A549 (cell line): ENCODE data around the gene EDN2. TPM values are rescaled to one million over a fixed set of nuclear protein-coding genes. Genes with fewer than 3 reads are reported as not detected.

ENCODE experiments used
- ATAC-seq, 2 experiments: fragments of 200-7000 bp in 1 of 2; fragments of >200 bp in 1 of 2; cut with Nextera tagmentation in 1 of 2; cut with Tn5 transposase in 1 of 2; 3 replicates each; pipeline versions ENCODE4 v1.8.0 to v1.9.1; 2018 to 2020; ENCODE audit warnings: mild to moderate bottlenecking in 1 of 2, moderate library complexity in 1 of 2
- CTCF ChIA-PET: fragments of 300-600 bp; sonication (Branson Sonifier 250); formaldehyde crosslinking; extraction: SDS; loops from one replicate; lab custom pipeline; 2021; ENCODE audit warnings: antibody characterized with exemption, inconsistent platforms; lab: Yijun Ruan, JAX
- POLR2A ChIA-PET: fragments of 350-600 bp; formaldehyde crosslinking; extraction: SDS; loops from one replicate; lab custom pipeline; 2021; ENCODE audit warnings: antibody characterized with exemption, inconsistent platforms; lab: Yijun Ruan, JAX
- DNase-seq, 2 experiments: peaks; one replicate each; pipeline versions ENCODE4 v3.0.0 to v3.0.0-alpha.2; 2011 to 2016; ENCODE audit warnings: low read depth in 1 of 2, low spot score in 1 of 2
- FAIRE-seq: peaks from 2 replicates; lab custom pipeline; 2011; peaks lifted over from hg19 to GRCh38; lab: Jason Lieb, UNC
- H3K27ac ChIP-seq, 2 experiments: fragments of >200 bp; sonication (Bioruptor Twin); formaldehyde crosslinking; 3 replicates each; pipeline ENCODE4 v1.5.1; 2016 to 2017
- H3K4me1 ChIP-seq: fragments of >200 bp; sonication (Bioruptor Twin); formaldehyde crosslinking; 3 replicates; pipeline ENCODE4 v1.6.1; 2016
- H3K4me2 ChIP-seq: fragments of >200 bp; sonication (Bioruptor Twin); formaldehyde crosslinking; 3 replicates; pipeline ENCODE4 v1.6.1; 2016
- H3K4me3 ChIP-seq: fragments of >200 bp; sonication (Bioruptor Twin); formaldehyde crosslinking; 3 replicates; pipeline ENCODE4 v1.5.1; 2016
- H3K9me3 ChIP-seq: fragments of >200 bp; sonication (Bioruptor Twin); formaldehyde crosslinking; 3 replicates; pipeline ENCODE4 v1.6.1; 2016
- CBX8 ChIP-seq: fragments of 200-600 bp; sonication (generic); IDR thresholded peaks from 2 replicates; pipeline ENCODE4 v1.6.1; 2016
- CEBPB ChIP-seq, 2 experiments: fragments of >200 bp in 1 of 2; sonication (Bioruptor Twin) in 1 of 2; formaldehyde crosslinking in 1 of 2; IDR thresholded peaks; 2 replicates each; pipeline ENCODE4 v1.6.1; 2012 to 2016
- EHMT2 ChIP-seq: fragments of 200-600 bp; sonication (generic); IDR thresholded peaks from 2 replicates; pipeline ENCODE4 v1.6.1; 2016; ENCODE audit warnings: antibody characterized with exemption, low read depth, mild to moderate bottlenecking, moderate library complexity
- FOSL2 ChIP-seq, 2 experiments: fragments of 450-650 bp in 1 of 2; fragments of >200 bp in 1 of 2; sonication (Bioruptor Twin) in 1 of 2; formaldehyde crosslinking; IDR thresholded peaks; 2 replicates each; pipeline versions ENCODE4 v1.5.0 to v1.6.1; 2016 to 2020; ENCODE audit warnings: mild to moderate bottlenecking in 1 of 2, moderate library complexity in 1 of 2
- GATA3 ChIP-seq: IDR thresholded peaks from 2 replicates; pipeline ENCODE4 v1.6.1; 2012; ENCODE audit warnings: borderline replicate concordance
- HEYL ChIP-seq: fragments of 250-450 bp; sonication (Bioruptor Pico); IDR thresholded peaks from 2 replicates; pipeline ENCODE4 v1.8.0; 2021; ENCODE audit warnings: mild to moderate bottlenecking, moderate library complexity
- HOXA7 ChIP-seq: fragments of 250-450 bp; sonication (Bioruptor Pico); IDR thresholded peaks from 2 replicates; pipeline ENCODE4 v1.5.0; 2020; ENCODE audit warnings: mild to moderate bottlenecking, moderate library complexity
- JUNB ChIP-seq: fragments of >200 bp; sonication (Bioruptor Twin); formaldehyde crosslinking; IDR thresholded peaks from 2 replicates; pipeline ENCODE4 v1.6.1; 2016
- MAZ ChIP-seq: fragments of 150-350 bp; IDR thresholded peaks from 2 replicates; pipeline ENCODE4 v1.6.1; 2014; ENCODE audit warnings: antibody characterized with exemption, low read depth, low read length, borderline replicate concordance
- MYC ChIP-seq: IDR thresholded peaks from 2 replicates; pipeline ENCODE4 v1.6.1; 2012; ENCODE audit warnings: mild to moderate bottlenecking, inconsistent platforms, low read length, improper control_type of control experiment, borderline replicate concordance
- NR3C1 ChIP-seq: fragments of >200 bp; sonication (Bioruptor Twin); formaldehyde crosslinking; IDR thresholded peaks from 3 replicates; pipeline ENCODE4 v1.6.1; 2017
- PHF8 ChIP-seq: fragments of 200-600 bp; sonication (generic); IDR thresholded peaks from 2 replicates; pipeline ENCODE4 v1.6.1; 2016; ENCODE audit warnings: low read depth, mild to moderate bottlenecking, antibody characterized with exemption, moderate library complexity, borderline replicate concordance
- RAD21 ChIP-seq, 2 experiments: fragments of >200 bp in 1 of 2; sonication (Bioruptor Twin) in 1 of 2; formaldehyde crosslinking in 1 of 2; IDR thresholded peaks in 1 of 2; conservative IDR thresholded peaks in 1 of 2; 2 replicates in 1 of 2; 3 replicates in 1 of 2; pipeline ENCODE4 v1.6.1; 2012 to 2018; ENCODE audit warnings: inconsistent platforms in 1 of 2
- RARB ChIP-seq: fragments of 250-450 bp; sonication (Bioruptor Pico); IDR thresholded peaks from 2 replicates; pipeline ENCODE4 v1.8.0; 2021; ENCODE audit warnings: mild to moderate bottlenecking, moderate library complexity
- SMC3 ChIP-seq: fragments of >200 bp; sonication (Bioruptor Twin); formaldehyde crosslinking; IDR thresholded peaks from 3 replicates; pipeline ENCODE4 v1.6.1; 2018; ENCODE audit warnings: inconsistent platforms
- SREBF2 ChIP-seq: fragments of 450-650 bp; IDR thresholded peaks from 2 replicates; pipeline ENCODE4 v1.6.1; 2014; ENCODE audit warnings: mild to moderate bottlenecking, moderate library complexity
- TP53 ChIP-seq: fragments of 250-450 bp; sonication (Bioruptor Pico); IDR thresholded peaks from 2 replicates; pipeline ENCODE4 v1.5.0; 2021; ENCODE audit warnings: mild to moderate bottlenecking, moderate library complexity
- ZFP36 ChIP-seq: fragments of 450-650 bp; IDR thresholded peaks from 2 replicates; pipeline ENCODE4 v1.6.1; 2014; ENCODE audit warnings: borderline replicate concordance; ENCODE audit not compliant: partially characterized antibody
- ZNF302 ChIP-seq: fragments of 250-450 bp; sonication (Bioruptor Pico); IDR thresholded peaks from 2 replicates; pipeline ENCODE4 v1.9.0; 2021; ENCODE audit warnings: inconsistent platforms, mild to moderate bottlenecking, moderate library complexity
- WGBS: methylation state at CpG from one replicate; pipeline ENCODE4 v1.1.6; 2017; ENCODE audit errors: missing lambda C conversion rate; 5-methylcytosine and 5-hydroxymethylcytosine counted together
- polyA plus RNA-seq, 4 experiments: library from polyadenylated mRNA; depleted of rRNA in 3 of 4; stranded (reverse); fragments of >200 nt; fragmentation: RNase III in 1 of 4; extraction: RNeasy Plus Mini Kit Qiagen cat#74134 plus additional on column Dnase treatment in 1 of 4; gene quantifications; 2 replicates in 3 of 4; 3 replicates in 1 of 4; pipeline ENCODE4 v1.2.3, GENCODE V29; 2011 to 2017
- TF ChIP-seq, protein P1 (sequence below): IDR thresholded peaks from 2 replicates; pipeline ENCODE4 v1.6.1; 2012
- TF ChIP-seq, protein P2 (sequence below): fragments of 450-650 bp; IDR thresholded peaks from 2 replicates; pipeline ENCODE4 v1.6.1; 2014; ENCODE audit warnings: antibody characterized with exemption
- TF ChIP-seq, protein P3 (sequence below): fragments of 200-600 bp; sonication (generic); IDR thresholded peaks from 2 replicates; pipeline ENCODE4 v1.6.1; 2016; ENCODE audit warnings: antibody characterized with exemption, mild to moderate bottlenecking, moderate library complexity

EDN2 gene
- polyA plus RNA-seq, 2 of the 4 experiments (the other 2 are of a cell fraction), result 1.2 to 3.2 TPM

DNA sequence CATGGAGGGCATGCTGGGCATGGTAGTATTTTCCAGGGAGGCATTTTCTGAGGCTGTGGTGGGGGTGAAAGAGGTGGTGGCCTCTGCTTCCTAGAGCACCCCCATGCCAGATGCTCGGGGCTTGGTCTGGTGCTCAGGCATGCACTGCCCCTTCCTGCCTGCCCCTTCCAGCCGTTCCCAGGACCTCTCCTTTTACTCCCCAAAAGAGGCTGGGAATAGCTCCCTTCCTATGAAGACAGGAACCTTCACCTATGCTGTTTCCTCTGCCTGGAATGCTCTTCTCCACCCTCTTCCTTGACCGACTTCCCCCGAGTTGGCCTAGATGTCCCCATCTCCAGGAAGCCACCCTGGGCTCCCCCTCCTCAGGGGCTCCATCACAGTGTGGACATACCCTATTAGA lies 9.1 kb downstream of the EDN2 start (continued):
- TF ChIP-seq ZFP36, result no peak
- TF ChIP-seq, all 56 proteins: peak for 0

DNA sequence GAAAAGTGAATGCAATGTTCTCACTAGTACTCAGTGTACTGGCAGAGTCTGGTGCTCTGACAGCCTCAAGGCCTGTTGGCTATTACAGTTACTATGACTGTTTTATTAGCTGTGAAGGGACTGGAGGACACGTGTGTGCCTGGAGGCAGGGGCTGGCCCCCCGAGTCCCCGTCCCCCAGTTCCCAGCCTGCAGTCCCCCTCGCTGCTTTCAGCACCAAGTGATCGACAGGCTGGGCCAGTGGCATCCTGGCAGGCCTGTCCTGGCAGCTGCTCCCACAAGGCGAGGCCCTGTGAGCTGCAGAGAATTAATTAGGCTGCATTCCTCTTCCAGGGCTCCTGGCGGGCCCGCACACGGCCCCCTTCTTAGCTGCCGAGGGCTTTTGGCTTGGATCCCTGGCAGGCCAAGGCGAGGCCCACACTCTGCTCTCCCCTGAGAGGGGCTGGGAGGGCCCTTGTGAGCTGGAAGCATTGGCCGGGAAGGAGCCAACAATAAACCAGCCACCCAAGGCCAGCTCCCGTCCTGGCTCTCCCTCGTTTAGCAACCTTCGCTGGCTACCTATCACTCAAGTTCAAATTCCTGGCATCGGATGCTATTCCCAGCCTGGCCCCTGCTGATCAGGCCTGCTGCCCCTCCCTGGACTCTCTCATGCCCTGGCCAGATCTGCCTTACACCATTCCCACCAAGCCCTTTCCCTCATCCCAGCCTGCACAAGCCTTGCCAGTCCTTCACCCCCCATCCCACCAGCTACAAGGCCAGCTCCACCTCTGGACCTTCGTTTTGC lies 9.8 kb downstream of the EDN2 start:
- WGBS, result 80% methylated on average over 8 of the region's 17 CpGs
- CTCF ChIA-PET, result interaction anchor here (0.9 to 2.3 kb wide), 5 partner anchors 10 to 57 kb away, joined by 3 to 12 read pairs (median 3); partner anchors contain the start of gene EDN2
- Histone ChIP-seq H3K4me2 (no peak overlapping the region), H3K4me1 (0 out of 3 replicates have a peak, but pooled peaks cover 4% of the 10 kb centered on the region), H3K4me3 (no peak overlapping the region), H3K9me3 (no peaks in the 10 kb centered on the region), H3K27ac (no peak overlapping the region)
- ATAC-seq, result 0 out of 6 replicates have a peak, but pooled peaks of 1 of the 2 experiments have one; percentile 23
- POLR2A ChIA-PET, result no interaction called here
- TF ChIP-seq NR3C1 (no peak), SREBF2 (no peak), MAZ (no peak), PHF8 (no peak), RARB (CRISPR knock-in tag) (no peak), EHMT2 (no peak), SMC3 (no peak), CEBPB (IDR thresholded peaks at IDR 0.05) (no peak), HOXA7 (CRISPR knock-in tag) (no peak), TP53 (CRISPR knock-in tag) (no peak), FOSL2 (IDR thresholded peaks at IDR 0.05) (no peak), FOSL2 (CRISPR knock-in tag; IDR thresholded peaks at IDR 0.05) (no peak), HEYL (CRISPR knock-in tag) (no peak), MYC (no peak), GATA3 (no peak), JUNB (no peak), CBX8 (no peak), RAD21 (conservative IDR thresholded peaks at IDR 0.05 in 1 of 2, IDR thresholded peaks at IDR 0.05 in 1 of 2) (no peak), ZNF302 (CRISPR knock-in tag) (no peak)
- TF ChIP-seq, protein P1, sequence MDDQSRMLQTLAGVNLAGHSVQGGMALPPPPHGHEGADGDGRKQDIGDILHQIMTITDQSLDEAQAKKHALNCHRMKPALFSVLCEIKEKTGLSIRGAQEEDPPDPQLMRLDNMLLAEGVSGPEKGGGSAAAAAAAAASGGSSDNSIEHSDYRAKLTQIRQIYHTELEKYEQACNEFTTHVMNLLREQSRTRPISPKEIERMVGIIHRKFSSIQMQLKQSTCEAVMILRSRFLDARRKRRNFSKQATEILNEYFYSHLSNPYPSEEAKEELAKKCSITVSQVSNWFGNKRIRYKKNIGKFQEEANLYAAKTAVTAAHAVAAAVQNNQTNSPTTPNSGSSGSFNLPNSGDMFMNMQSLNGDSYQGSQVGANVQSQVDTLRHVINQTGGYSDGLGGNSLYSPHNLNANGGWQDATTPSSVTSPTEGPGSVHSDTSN, result no peak
- DNase-seq, result no peak
- no peak for FAIRE-seq

DNA sequence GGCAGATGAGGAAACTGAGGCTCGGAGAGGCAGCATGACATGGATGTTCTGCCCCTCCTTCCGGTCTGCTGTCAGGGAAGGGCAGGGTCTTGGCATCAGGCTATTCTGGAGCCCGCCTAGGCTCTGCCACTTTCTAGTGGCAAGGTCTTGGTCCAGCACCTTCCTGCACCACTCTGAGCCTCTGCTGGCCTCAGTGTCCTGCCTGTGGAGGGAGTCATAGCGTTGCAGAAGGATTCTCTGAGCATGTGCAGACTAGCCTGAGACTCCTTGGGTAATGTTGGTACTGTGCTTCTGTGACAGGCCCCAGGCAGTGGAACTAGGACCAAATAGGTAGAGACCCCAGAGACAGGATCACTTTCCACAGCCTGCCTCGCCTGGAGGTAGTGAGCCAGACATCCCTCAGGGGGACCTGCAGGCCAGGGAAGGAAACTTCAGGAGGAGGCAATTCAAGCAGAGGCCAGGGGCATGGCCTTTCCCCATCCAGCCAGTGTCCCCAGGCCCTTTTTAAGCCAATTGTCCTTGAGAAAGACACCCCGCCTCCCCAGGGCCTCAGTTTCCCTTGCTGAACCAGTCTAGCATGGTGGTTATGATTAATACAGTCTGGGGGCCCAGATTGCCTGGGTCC lies 10.6 kb downstream of the EDN2 start:
- H3K27ac ChIP-seq, result no peak overlapping the region
- H3K4me1 ChIP-seq, result 0 out of 3 replicates have a peak, but pooled peaks cover 4% of the 10 kb centered on the region
- ChIA-PET CTCF (no interaction called here), POLR2A (no interaction called here)
- FAIRE-seq, result no peak
- H3K4me2 ChIP-seq, result no peak overlapping the region
- no peak for DNase-seq
- TF ChIP-seq FOSL2 (IDR thresholded peaks at IDR 0.05), result no peak
- TF ChIP-seq FOSL2 (CRISPR knock-in tag; IDR thresholded peaks at IDR 0.05), result no peak
- TF ChIP-seq, protein P2, sequence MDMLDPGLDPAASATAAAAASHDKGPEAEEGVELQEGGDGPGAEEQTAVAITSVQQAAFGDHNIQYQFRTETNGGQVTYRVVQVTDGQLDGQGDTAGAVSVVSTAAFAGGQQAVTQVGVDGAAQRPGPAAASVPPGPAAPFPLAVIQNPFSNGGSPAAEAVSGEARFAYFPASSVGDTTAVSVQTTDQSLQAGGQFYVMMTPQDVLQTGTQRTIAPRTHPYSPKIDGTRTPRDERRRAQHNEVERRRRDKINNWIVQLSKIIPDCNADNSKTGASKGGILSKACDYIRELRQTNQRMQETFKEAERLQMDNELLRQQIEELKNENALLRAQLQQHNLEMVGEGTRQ, result no peak
- TF ChIP-seq, protein P3, sequence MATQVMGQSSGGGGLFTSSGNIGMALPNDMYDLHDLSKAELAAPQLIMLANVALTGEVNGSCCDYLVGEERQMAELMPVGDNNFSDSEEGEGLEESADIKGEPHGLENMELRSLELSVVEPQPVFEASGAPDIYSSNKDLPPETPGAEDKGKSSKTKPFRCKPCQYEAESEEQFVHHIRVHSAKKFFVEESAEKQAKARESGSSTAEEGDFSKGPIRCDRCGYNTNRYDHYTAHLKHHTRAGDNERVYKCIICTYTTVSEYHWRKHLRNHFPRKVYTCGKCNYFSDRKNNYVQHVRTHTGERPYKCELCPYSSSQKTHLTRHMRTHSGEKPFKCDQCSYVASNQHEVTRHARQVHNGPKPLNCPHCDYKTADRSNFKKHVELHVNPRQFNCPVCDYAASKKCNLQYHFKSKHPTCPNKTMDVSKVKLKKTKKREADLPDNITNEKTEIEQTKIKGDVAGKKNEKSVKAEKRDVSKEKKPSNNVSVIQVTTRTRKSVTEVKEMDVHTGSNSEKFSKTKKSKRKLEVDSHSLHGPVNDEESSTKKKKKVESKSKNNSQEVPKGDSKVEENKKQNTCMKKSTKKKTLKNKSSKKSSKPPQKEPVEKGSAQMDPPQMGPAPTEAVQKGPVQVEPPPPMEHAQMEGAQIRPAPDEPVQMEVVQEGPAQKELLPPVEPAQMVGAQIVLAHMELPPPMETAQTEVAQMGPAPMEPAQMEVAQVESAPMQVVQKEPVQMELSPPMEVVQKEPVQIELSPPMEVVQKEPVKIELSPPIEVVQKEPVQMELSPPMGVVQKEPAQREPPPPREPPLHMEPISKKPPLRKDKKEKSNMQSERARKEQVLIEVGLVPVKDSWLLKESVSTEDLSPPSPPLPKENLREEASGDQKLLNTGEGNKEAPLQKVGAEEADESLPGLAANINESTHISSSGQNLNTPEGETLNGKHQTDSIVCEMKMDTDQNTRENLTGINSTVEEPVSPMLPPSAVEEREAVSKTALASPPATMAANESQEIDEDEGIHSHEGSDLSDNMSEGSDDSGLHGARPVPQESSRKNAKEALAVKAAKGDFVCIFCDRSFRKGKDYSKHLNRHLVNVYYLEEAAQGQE, result no peak
- no peak for TF ChIP-seq MYC
- no peak; a peak in 1 of 6 replicates for ATAC-seq
- H3K4me3 ChIP-seq, result no peak overlapping the region
- 70% methylated on average over 4 of the region's 6 CpGs for WGBS
- no peaks in the 10 kb centered on the region for H3K9me3 ChIP-seq
